Measurements from ENCODE around the gene MCF2. TPM values are rescaled to one million over a fixed set of nuclear protein-coding genes. Genes with fewer than 3 reads are reported as not detected.

The MCF2 gene
- total RNA-seq, 2 experiments from 2014 or later: not detected

GRCh38 chrX:139680356-139680755 lies 27.6 kb downstream of the MCF2 start:
- no peak for DNase-seq (ENCODE audit: low spot score)
- no peaks in the 10 kb centered on the region for H4K20me1 ChIP-seq (ENCODE audit: insufficient read depth, low read length)
- intact Hi-C loops (cut with micrococcal nuclease; ENCODE audit: unreplicated experiment): no loop called here
- no peaks in the 10 kb centered on the region for H3K79me2 ChIP-seq (ENCODE audit: insufficient read depth, low read depth, low read length)
- no peak overlapping the region for H2AFZ ChIP-seq (ENCODE audit: low read length)
- H3K4me1 ChIP-seq (ENCODE audit: insufficient read depth, low read length, poor library complexity, severe bottlenecking): no peaks in the 10 kb centered on the region
- no peak for TF ChIP-seq EZH2phosphoT487 (IDR thresholded peaks at IDR 0.05; ENCODE audit: borderline replicate concordance, low read depth, low read length)
- TF ChIP-seq, protein P1, sequence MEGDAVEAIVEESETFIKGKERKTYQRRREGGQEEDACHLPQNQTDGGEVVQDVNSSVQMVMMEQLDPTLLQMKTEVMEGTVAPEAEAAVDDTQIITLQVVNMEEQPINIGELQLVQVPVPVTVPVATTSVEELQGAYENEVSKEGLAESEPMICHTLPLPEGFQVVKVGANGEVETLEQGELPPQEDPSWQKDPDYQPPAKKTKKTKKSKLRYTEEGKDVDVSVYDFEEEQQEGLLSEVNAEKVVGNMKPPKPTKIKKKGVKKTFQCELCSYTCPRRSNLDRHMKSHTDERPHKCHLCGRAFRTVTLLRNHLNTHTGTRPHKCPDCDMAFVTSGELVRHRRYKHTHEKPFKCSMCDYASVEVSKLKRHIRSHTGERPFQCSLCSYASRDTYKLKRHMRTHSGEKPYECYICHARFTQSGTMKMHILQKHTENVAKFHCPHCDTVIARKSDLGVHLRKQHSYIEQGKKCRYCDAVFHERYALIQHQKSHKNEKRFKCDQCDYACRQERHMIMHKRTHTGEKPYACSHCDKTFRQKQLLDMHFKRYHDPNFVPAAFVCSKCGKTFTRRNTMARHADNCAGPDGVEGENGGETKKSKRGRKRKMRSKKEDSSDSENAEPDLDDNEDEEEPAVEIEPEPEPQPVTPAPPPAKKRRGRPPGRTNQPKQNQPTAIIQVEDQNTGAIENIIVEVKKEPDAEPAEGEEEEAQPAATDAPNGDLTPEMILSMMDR (conservative IDR thresholded peaks at IDR 0.05; ENCODE audit: low read length): no peak
- no peak overlapping the region for H3K27ac ChIP-seq (ENCODE audit: low read depth, low read length, poor library complexity, severe bottlenecking)
- BruUV-seq (replicated peaks): no TSS peak
- H3K36me3 ChIP-seq (ENCODE audit: insufficient read depth, low read length): no peaks in the 10 kb centered on the region
- no peak overlapping the region for H3K4me2 ChIP-seq (ENCODE audit: low read length)
- CTCF ChIA-PET (ENCODE audit: unreplicated experiment): no interaction called here
- POLR2A ChIA-PET: interaction anchor here (0.6 kb wide), 1 partner anchor 141 kb away, joined by 3 read pairs; no protein-coding TSS in a partner anchor
- no peaks in the 10 kb centered on the region for H3K9me2 ChIP-seq (ENCODE audit: insufficient read depth, low read length)
- no peaks in the 10 kb centered on the region for H3K9me3 ChIP-seq (ENCODE audit: low read length)
- no peak overlapping the region for H3K4me3 ChIP-seq (ENCODE audit: low read depth, low read length, poor library complexity, severe bottlenecking)

GRCh38 chrX:139647597-139647996 lies 60.4 kb downstream of the MCF2 start:
- no peaks in the 10 kb centered on the region for H4K20me1 ChIP-seq (ENCODE audit: insufficient read depth, low read length)
- CTCF ChIA-PET (ENCODE audit: unreplicated experiment): no interaction called here
- H3K79me2 ChIP-seq (ENCODE audit: insufficient read depth, low read depth, low read length): no peaks in the 10 kb centered on the region
- H3K27ac ChIP-seq (ENCODE audit: low read depth, low read length, poor library complexity, severe bottlenecking): no peak overlapping the region
- no peaks in the 10 kb centered on the region for H3K9me2 ChIP-seq (ENCODE audit: insufficient read depth, low read length)
- intact Hi-C loops (cut with micrococcal nuclease; ENCODE audit: unreplicated experiment): no loop called here
- no peaks in the 10 kb centered on the region for H3K4me1 ChIP-seq (ENCODE audit: insufficient read depth, low read length, poor library complexity, severe bottlenecking)
- no peak overlapping the region for H2AFZ ChIP-seq (ENCODE audit: low read length)
- DNase-seq (ENCODE audit: low spot score): no peak
- H3K4me2 ChIP-seq (ENCODE audit: low read length): no peak overlapping the region
- TF ChIP-seq, protein P1 (conservative IDR thresholded peaks at IDR 0.05; ENCODE audit: low read length): no peak
- no peak for TF ChIP-seq EZH2phosphoT487 (IDR thresholded peaks at IDR 0.05; ENCODE audit: borderline replicate concordance, low read depth, low read length)
- H3K36me3 ChIP-seq (ENCODE audit: insufficient read depth, low read length): no peaks in the 10 kb centered on the region
- POLR2A ChIA-PET: interaction anchor here (0.6 kb wide), 1 partner anchor 12 kb away, joined by 4 read pairs; no protein-coding TSS in a partner anchor
- no peaks in the 10 kb centered on the region for H3K9me3 ChIP-seq (ENCODE audit: low read length)
- no TSS peak for BruUV-seq (replicated peaks)
- no peak overlapping the region for H3K4me3 ChIP-seq (ENCODE audit: low read depth, low read length, poor library complexity, severe bottlenecking)

- no peak overlapping the region for H3K4me3 ChIP-seq (ENCODE audit: low read depth, low read length, poor library complexity, severe bottlenecking)
- no peaks in the 10 kb centered on the region for H3K9me2 ChIP-seq (ENCODE audit: insufficient read depth, low read length)
- DNase-seq (ENCODE audit: low spot score): no peak
- ChIA-PET POLR2A (no interaction called here), CTCF (ENCODE audit: unreplicated experiment) (no interaction called here)
- TF ChIP-seq EZH2phosphoT487 (IDR thresholded peaks at IDR 0.05; ENCODE audit: borderline replicate concordance, low read depth, low read length): no peak
- TF ChIP-seq, protein P1 (conservative IDR thresholded peaks at IDR 0.05; ENCODE audit: low read length): no peak
- H3K27ac ChIP-seq (ENCODE audit: low read depth, low read length, poor library complexity, severe bottlenecking): no peak overlapping the region
- H3K79me2 ChIP-seq (ENCODE audit: insufficient read depth, low read depth, low read length): no peaks in the 10 kb centered on the region
- no peak overlapping the region for H2AFZ ChIP-seq (ENCODE audit: low read length)
- H3K4me2 ChIP-seq (ENCODE audit: low read length): no peak overlapping the region
- no peaks in the 10 kb centered on the region for H4K20me1 ChIP-seq (ENCODE audit: insufficient read depth, low read length)
- no peaks in the 10 kb centered on the region for H3K9me3 ChIP-seq (ENCODE audit: low read length)
- no TSS peak for BruUV-seq (replicated peaks)
- intact Hi-C loops (cut with micrococcal nuclease; ENCODE audit: unreplicated experiment): no loop called here
- no peaks in the 10 kb centered on the region for H3K4me1 ChIP-seq (ENCODE audit: insufficient read depth, low read length, poor library complexity, severe bottlenecking)
- no peaks in the 10 kb centered on the region for H3K36me3 ChIP-seq (ENCODE audit: insufficient read depth, low read length)
Observed at GRCh38 chrX:139642241-139642927, 65.6 kb downstream of the MCF2 start.
